ENCODE measurements around the gene CEND1. TPM values are rescaled to one million over a fixed set of nuclear protein-coding genes. Genes with fewer than 3 reads are reported as not detected.

CEND1 gene
- total and polyA plus RNA-seq, 2 donors (not counting 1 experiment from before 2014, with no cell fraction given) = 0.25 to 1.3 TPM

GRCh38 chr11:737366-737765, 52.5 kb downstream of the CEND1 start:
- Histone ChIP-seq H3K9ac (ENCODE audit: insufficient read depth, low read length) (no peak overlapping the region), H3K79me2 (ENCODE audit: control insufficient read depth, insufficient read depth, low read length) (no peaks in the 10 kb centered on the region), H3K27ac (ENCODE audit: insufficient read depth, low read length) (no peak overlapping the region), H3K4me3 (replicated peaks in 1 of 4; ENCODE audit: control extremely low read depth in 1 of 4, insufficient read depth in 1 of 4, low read depth in 3 of 4, low read length in 4 of 4) (no peak overlapping the region), H3K27me3 (ENCODE audit: control insufficient read depth, insufficient read depth, low read length) (no peaks in the 10 kb centered on the region), H3K36me3 (ENCODE audit: control insufficient read depth, insufficient read depth, low read length) (no peaks in the 10 kb centered on the region), H2AFZ (ENCODE audit: low read length) (no peak overlapping the region), H3K9me3 (ENCODE audit: control insufficient read depth, insufficient read depth, low read depth, low read length) (no peaks in the 10 kb centered on the region), H3K4me1 (ENCODE audit: control insufficient read depth, extremely low read depth, insufficient read depth, low read length) (no peaks in the 10 kb centered on the region), H4K20me1 (ENCODE audit: control insufficient read depth, extremely low read depth, insufficient read depth, low read length) (no peaks in the 10 kb centered on the region), H3K4me2 (ENCODE audit: extremely low read depth, insufficient read depth, low read length) (no peak overlapping the region)
- TF ChIP-seq CTCF (conservative IDR thresholded peaks at IDR 0.05 in 1 of 2, IDR thresholded peaks at IDR 0.05 in 1 of 2; ENCODE audit: low read depth in 1 of 2, low read length in 2 of 2) = no peak
- no peak for TF ChIP-seq EZH2 (IDR thresholded peaks at IDR 0.05; ENCODE audit: low read length, missing control alignments)
- no peak for DNase-seq (ENCODE audit: low read depth in 2 of 2)

Other genes starting within 250 kb of the CEND1 start
- gene LMNTD2, start 229.4 kb downstream of the CEND1 start, total RNA-seq = 0.17 and 0.26 TPM in 2 replicates
- 0.05 and 0.08 TPM in 2 replicates for gene LMNTD2, start 229.4 kb downstream of the CEND1 start, polyA plus RNA-seq
- gene RASSF7, start 229.1 kb downstream of the CEND1 start, total RNA-seq = 1.5 and 2.8 TPM in 2 replicates
- 1.4 and 1.6 TPM in 2 replicates for gene RASSF7, start 229.1 kb downstream of the CEND1 start, polyA plus RNA-seq
- 16.8 and 18.7 TPM in 2 replicates for gene PHRF1, start 213.6 kb downstream of the CEND1 start, total RNA-seq
- gene PHRF1, start 213.6 kb downstream of the CEND1 start, polyA plus RNA-seq = 5.9 and 9.7 TPM in 2 replicates
- 9.1 and 11.3 TPM in 2 replicates for gene IRF7, start 174.1 kb downstream of the CEND1 start, total RNA-seq
- 1.3 and 1.6 TPM in 2 replicates for gene IRF7, start 174.1 kb downstream of the CEND1 start, polyA plus RNA-seq
- gene CDHR5, start 165.1 kb downstream of the CEND1 start, total RNA-seq = not detected in 2 replicates
- gene CDHR5, start 165.1 kb downstream of the CEND1 start, polyA plus RNA-seq = not detected in 2 replicates
- gene SCT, start 162.9 kb downstream of the CEND1 start, total RNA-seq = not detected in 2 replicates
- not detected in 2 replicates for gene SCT, start 162.9 kb downstream of the CEND1 start, polyA plus RNA-seq
- gene DRD4, start 152.8 kb downstream of the CEND1 start, total RNA-seq = 0.17 TPM in 1 of 2 replicates, not detected in the other
- not detected in 2 replicates for gene DRD4, start 152.8 kb downstream of the CEND1 start, polyA plus RNA-seq
- 28.2 and 38.3 TPM in 2 replicates for gene DEAF1, start 94.9 kb downstream of the CEND1 start, total RNA-seq
- gene DEAF1, start 94.9 kb downstream of the CEND1 start, polyA plus RNA-seq = 9.7 and 14.4 TPM in 2 replicates
- gene TMEM80, start 94.3 kb downstream of the CEND1 start, total RNA-seq = 7.4 and 10.6 TPM in 2 replicates
- 8.0 and 15.3 TPM in 2 replicates for gene TMEM80, start 94.3 kb downstream of the CEND1 start, polyA plus RNA-seq
- gene EPS8L2, start 83.9 kb downstream of the CEND1 start, total RNA-seq = 24.1 and 54.2 TPM in 2 replicates
- gene EPS8L2, start 83.9 kb downstream of the CEND1 start, polyA plus RNA-seq = 17.0 and 18.4 TPM in 2 replicates
- gene TALDO1, start 42.6 kb downstream of the CEND1 start, total RNA-seq = 99.4 and 150 TPM in 2 replicates
- 136 and 189 TPM in 2 replicates for gene TALDO1, start 42.6 kb downstream of the CEND1 start, polyA plus RNA-seq
- gene GATD1, start 12.6 kb downstream of the CEND1 start, total RNA-seq = 19.0 and 20.3 TPM in 2 replicates
- gene GATD1, start 12.6 kb downstream of the CEND1 start, polyA plus RNA-seq = 13.9 and 14.7 TPM in 2 replicates
- gene SLC25A22, start 8.2 kb upstream of the CEND1 start, total RNA-seq = 8.0 and 9.9 TPM in 2 replicates
- 10.4 and 19.9 TPM in 2 replicates for gene SLC25A22, start 8.2 kb upstream of the CEND1 start, polyA plus RNA-seq
- 7.4 and 14.2 TPM in 2 replicates for gene PIDD1, start 15.1 kb upstream of the CEND1 start, total RNA-seq
- gene PIDD1, start 15.1 kb upstream of the CEND1 start, polyA plus RNA-seq = 2.2 and 3.8 TPM in 2 replicates
- gene RPLP2, start 19.9 kb upstream of the CEND1 start, total RNA-seq = 282 and 294 TPM in 2 replicates
- 741 and 904 TPM in 2 replicates for gene RPLP2, start 19.9 kb upstream of the CEND1 start, polyA plus RNA-seq
- 16.2 and 33.9 TPM in 2 replicates for gene PNPLA2, start 28.8 kb upstream of the CEND1 start, total RNA-seq
- 16.2 and 17.0 TPM in 2 replicates for gene PNPLA2, start 28.8 kb upstream of the CEND1 start, polyA plus RNA-seq
- gene CRACR2B, start 37.8 kb upstream of the CEND1 start, total RNA-seq = 0.66 and 1.0 TPM in 2 replicates
- 0.11 and 0.82 TPM in 2 replicates for gene CRACR2B, start 37.8 kb upstream of the CEND1 start, polyA plus RNA-seq
- gene CD151, start 42.9 kb upstream of the CEND1 start, total RNA-seq = 408 and 547 TPM in 2 replicates
- 711 and 748 TPM in 2 replicates for gene CD151, start 42.9 kb upstream of the CEND1 start, polyA plus RNA-seq
- gene POLR2L, start 52.4 kb upstream of the CEND1 start, total RNA-seq = 106 and 196 TPM in 2 replicates
- gene POLR2L, start 52.4 kb upstream of the CEND1 start, polyA plus RNA-seq = 181 and 317 TPM in 2 replicates
- gene TSPAN4, start 52.8 kb upstream of the CEND1 start, total RNA-seq = 133 and 191 TPM in 2 replicates
- gene TSPAN4, start 52.8 kb upstream of the CEND1 start, polyA plus RNA-seq = 102 and 133 TPM in 2 replicates
- gene CHID1, start 120.7 kb upstream of the CEND1 start, total RNA-seq = 49.6 and 54.3 TPM in 2 replicates
- gene CHID1, start 120.7 kb upstream of the CEND1 start, polyA plus RNA-seq = 59.9 and 68.4 TPM in 2 replicates
- gene AP2A2, start 135.8 kb upstream of the CEND1 start, total RNA-seq = 19.8 and 21.6 TPM in 2 replicates
- 46.1 and 65.6 TPM in 2 replicates for gene AP2A2, start 135.8 kb upstream of the CEND1 start, polyA plus RNA-seq
- gene MUC6, start 246.6 kb upstream of the CEND1 start, total RNA-seq = not detected in 2 replicates
- gene MUC6, start 246.6 kb upstream of the CEND1 start, polyA plus RNA-seq = not detected in 2 replicates